ENCODE results near the gene LRRC7.
A peak's percentile ranks its signal among the peaks of the same experiment; 100 is the strongest.

Gene LRRC7

GRCh38 chr1:69940816-69941215 lies 373.1 kb downstream of the LRRC7 start:
- H3K4me1 ChIP-seq (ENCODE audit: low read length): 0 out of 2 replicates have a peak, but pooled peaks cover 3% of the 10 kb centered on the region
- H3K27me3 ChIP-seq (replicated peaks; ENCODE audit: insufficient read depth, low read length): no peaks in the 10 kb centered on the region
- no peak for TF ChIP-seq CTCF (IDR thresholded peaks at IDR 0.05; ENCODE audit: low read length)
- TF ChIP-seq EZH2 (optimal IDR thresholded peaks at IDR 0.05; ENCODE audit: low read depth, low read length): no peak
- TF ChIP-seq EZH2phosphoT487 (IDR thresholded peaks at IDR 0.05; ENCODE audit: low read length): no peak
- no peaks in the 10 kb centered on the region for H3K9me2 ChIP-seq (replicated peaks; ENCODE audit: insufficient read depth, low read length)
- no peaks in the 10 kb centered on the region for H3K36me3 ChIP-seq (replicated peaks; ENCODE audit: insufficient read depth, low read length)
- no peak overlapping the region for H3K4me3 ChIP-seq (ENCODE audit: low read length)
- H2AFZ ChIP-seq (ENCODE audit: low read length): peak overlapping the region; percentile 59
- H3K9ac ChIP-seq (ENCODE audit: low read length): no peak overlapping the region
- no peaks in the 10 kb centered on the region for H4K20me1 ChIP-seq (ENCODE audit: insufficient read depth, low read length)
- peak overlapping the region; percentile 49 for H3K4me2 ChIP-seq (ENCODE audit: low read depth, low read length)
- no peaks in the 10 kb centered on the region for H3F3A ChIP-seq (ENCODE audit: insufficient read depth, low read length)
- H3K9me3 ChIP-seq (replicated peaks; ENCODE audit: insufficient read depth, low read length): no peaks in the 10 kb centered on the region
- DNase-seq: peak; percentile 41
- no peak overlapping the region for H3K27ac ChIP-seq (ENCODE audit: low read length)
- no peaks in the 10 kb centered on the region for H3K79me2 ChIP-seq (ENCODE audit: low read length)

- Histone ChIP-seq H3K27me3 (replicated peaks; ENCODE audit: insufficient read depth, low read length) (no peaks in the 10 kb centered on the region), H3K9ac (ENCODE audit: low read length) (no peak overlapping the region), H3K9me3 (replicated peaks; ENCODE audit: insufficient read depth, low read length) (no peaks in the 10 kb centered on the region), H3K27ac (ENCODE audit: low read length) (no peak overlapping the region), H2AFZ (ENCODE audit: low read length) (no peak overlapping the region), H3K79me2 (ENCODE audit: low read length) (no peaks in the 10 kb centered on the region), H3K4me2 (ENCODE audit: low read depth, low read length) (no peak overlapping the region), H3F3A (ENCODE audit: insufficient read depth, low read length) (no peaks in the 10 kb centered on the region), H3K4me3 (ENCODE audit: low read length) (no peak overlapping the region), H3K9me2 (replicated peaks; ENCODE audit: insufficient read depth, low read length) (no peaks in the 10 kb centered on the region), H3K4me1 (ENCODE audit: low read length) (0 out of 2 replicates have a peak, but pooled peaks cover 3% of the 10 kb centered on the region), H4K20me1 (ENCODE audit: insufficient read depth, low read length) (no peaks in the 10 kb centered on the region), H3K36me3 (replicated peaks; ENCODE audit: insufficient read depth, low read length) (no peaks in the 10 kb centered on the region)
- TF ChIP-seq CTCF (IDR thresholded peaks at IDR 0.05; ENCODE audit: low read length): no peak
- no peak for TF ChIP-seq EZH2phosphoT487 (IDR thresholded peaks at IDR 0.05; ENCODE audit: low read length)
- TF ChIP-seq EZH2 (optimal IDR thresholded peaks at IDR 0.05; ENCODE audit: low read depth, low read length): no peak
- DNase-seq: no peak
These were observed 375.3 kb downstream of the LRRC7 start for GRCh38 chr1:69943030-69943429.

GRCh38 chr1:69946935-69947334 lies 379.2 kb downstream of the LRRC7 start:
- TF ChIP-seq CTCF (IDR thresholded peaks at IDR 0.05; ENCODE audit: low read length) (no peak), EZH2phosphoT487 (IDR thresholded peaks at IDR 0.05; ENCODE audit: low read length) (no peak), EZH2 (optimal IDR thresholded peaks at IDR 0.05; ENCODE audit: low read depth, low read length) (no peak)

More at GRCh38 chr1:69946935-69947334, 379.2 kb downstream of the LRRC7 start:
- Histone ChIP-seq H3K4me3 (ENCODE audit: low read length) (no peak overlapping the region), H3K27ac (ENCODE audit: low read length) (no peak overlapping the region), H3K36me3 (replicated peaks; ENCODE audit: insufficient read depth, low read length) (no peaks in the 10 kb centered on the region), H4K20me1 (ENCODE audit: insufficient read depth, low read length) (no peaks in the 10 kb centered on the region), H3K4me2 (ENCODE audit: low read depth, low read length) (no peak overlapping the region), H3K9ac (ENCODE audit: low read length) (no peak overlapping the region), H3K79me2 (ENCODE audit: low read length) (no peaks in the 10 kb centered on the region), H3K9me3 (replicated peaks; ENCODE audit: insufficient read depth, low read length) (no peaks in the 10 kb centered on the region), H3K9me2 (replicated peaks; ENCODE audit: insufficient read depth, low read length) (no peaks in the 10 kb centered on the region), H2AFZ (ENCODE audit: low read length) (no peak overlapping the region), H3F3A (ENCODE audit: insufficient read depth, low read length) (no peaks in the 10 kb centered on the region), H3K27me3 (replicated peaks; ENCODE audit: insufficient read depth, low read length) (no peaks in the 10 kb centered on the region), H3K4me1 (ENCODE audit: low read length) (no peaks in the 10 kb centered on the region)
- no peak for DNase-seq
